HCT116 (cell line): ENCODE data around the gene MUSK.

Source experiments
- EZH2 ChIP-seq: fragments of 200-600 bp; sonication (generic); IDR thresholded peaks from 2 replicates; pipeline ENCODE4 v1.6.1; 2017; ENCODE audit warnings: antibody characterized with exemption, mixed run types
- TF ChIP-seq, protein P1 (sequence below), 3 experiments: fragments of 200-600 bp in 1 of 3; sonication (generic) in 1 of 3; IDR thresholded peaks in 2 of 3; conservative IDR thresholded peaks in 1 of 3; 2 replicates each; pipeline ENCODE4 v1.5.1; 2012 to 2017; ENCODE audit warnings: low read depth in 2 of 3, low read length in 2 of 3, antibody characterized with exemption in 1 of 3, borderline replicate concordance in 1 of 3, control low read depth in 1 of 3, mild to moderate bottlenecking in 1 of 3, mixed read lengths in 1 of 3, mixed run types in 1 of 3, moderate library complexity in 1 of 3; ENCODE audit not compliant: insufficient read depth in 1 of 3

- TF ChIP-seq, protein P1, sequence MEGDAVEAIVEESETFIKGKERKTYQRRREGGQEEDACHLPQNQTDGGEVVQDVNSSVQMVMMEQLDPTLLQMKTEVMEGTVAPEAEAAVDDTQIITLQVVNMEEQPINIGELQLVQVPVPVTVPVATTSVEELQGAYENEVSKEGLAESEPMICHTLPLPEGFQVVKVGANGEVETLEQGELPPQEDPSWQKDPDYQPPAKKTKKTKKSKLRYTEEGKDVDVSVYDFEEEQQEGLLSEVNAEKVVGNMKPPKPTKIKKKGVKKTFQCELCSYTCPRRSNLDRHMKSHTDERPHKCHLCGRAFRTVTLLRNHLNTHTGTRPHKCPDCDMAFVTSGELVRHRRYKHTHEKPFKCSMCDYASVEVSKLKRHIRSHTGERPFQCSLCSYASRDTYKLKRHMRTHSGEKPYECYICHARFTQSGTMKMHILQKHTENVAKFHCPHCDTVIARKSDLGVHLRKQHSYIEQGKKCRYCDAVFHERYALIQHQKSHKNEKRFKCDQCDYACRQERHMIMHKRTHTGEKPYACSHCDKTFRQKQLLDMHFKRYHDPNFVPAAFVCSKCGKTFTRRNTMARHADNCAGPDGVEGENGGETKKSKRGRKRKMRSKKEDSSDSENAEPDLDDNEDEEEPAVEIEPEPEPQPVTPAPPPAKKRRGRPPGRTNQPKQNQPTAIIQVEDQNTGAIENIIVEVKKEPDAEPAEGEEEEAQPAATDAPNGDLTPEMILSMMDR (IDR thresholded peaks at IDR 0.05 in 2 of 3, conservative IDR thresholded peaks at IDR 0.05 in 1 of 3; ENCODE audit: borderline replicate concordance in 1 of 3, insufficient read depth in 1 of 3, low read depth in 2 of 3, low read length in 2 of 3): no peak
- no peak for TF ChIP-seq EZH2
These were observed 140.5 kb downstream of the MUSK start for GRCh38 chr9:110809038-110809595.
